Activated T-cell treated with anti-CD3 and anti-CD28 coated beads, Interleukin-2, amount 50 U/mL, for 1 hour (primary cell): ENCODE data around the gene ATG2A.

Experiments
- DNase-seq: peaks from one replicate; pipeline ENCODE4 v3.0.0-alpha.2; 2020

Gene ATG2A

DNA sequence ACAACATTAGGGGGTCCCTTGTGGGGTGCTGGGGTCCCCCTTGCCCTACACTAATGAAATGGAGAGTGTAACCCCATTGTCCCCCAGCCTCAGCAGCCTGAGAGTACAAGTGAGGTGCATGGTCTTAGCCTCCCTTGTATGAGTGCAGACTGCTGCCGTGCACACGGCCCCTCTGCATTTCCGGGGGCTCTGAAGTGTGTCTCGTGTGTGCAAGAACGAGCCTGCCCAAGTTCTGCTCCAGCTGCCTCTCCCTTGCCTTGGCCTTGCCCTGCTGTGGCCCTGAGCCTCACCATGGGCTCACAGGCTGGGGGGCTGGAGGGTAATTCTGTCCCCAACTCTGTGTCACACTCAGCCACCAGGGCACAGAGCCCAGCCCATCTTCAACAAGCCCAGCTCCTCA lies 33.4 kb downstream of the ATG2A start:
- DNase-seq: no peak

DNA sequence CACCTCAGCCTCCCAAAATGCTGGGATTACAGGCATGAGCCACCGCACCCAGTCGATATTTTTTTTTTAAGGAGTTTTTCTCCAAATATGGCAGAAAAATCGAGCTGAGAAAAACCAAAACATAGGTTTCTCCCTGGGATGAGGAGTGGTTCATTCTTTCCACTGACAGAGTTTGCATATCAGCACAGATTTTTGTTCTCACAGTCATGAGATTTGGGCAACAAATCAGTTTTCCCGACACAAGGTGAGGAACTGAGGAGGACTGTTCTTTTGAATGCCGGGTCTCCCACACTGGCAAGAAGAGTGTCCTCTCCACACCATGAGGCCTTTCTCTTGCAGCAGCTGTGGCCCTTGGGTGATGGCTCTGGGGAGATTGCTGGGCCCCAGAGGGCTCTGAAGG lies 34.8 kb downstream of the ATG2A start:
- no peak for DNase-seq

DNA sequence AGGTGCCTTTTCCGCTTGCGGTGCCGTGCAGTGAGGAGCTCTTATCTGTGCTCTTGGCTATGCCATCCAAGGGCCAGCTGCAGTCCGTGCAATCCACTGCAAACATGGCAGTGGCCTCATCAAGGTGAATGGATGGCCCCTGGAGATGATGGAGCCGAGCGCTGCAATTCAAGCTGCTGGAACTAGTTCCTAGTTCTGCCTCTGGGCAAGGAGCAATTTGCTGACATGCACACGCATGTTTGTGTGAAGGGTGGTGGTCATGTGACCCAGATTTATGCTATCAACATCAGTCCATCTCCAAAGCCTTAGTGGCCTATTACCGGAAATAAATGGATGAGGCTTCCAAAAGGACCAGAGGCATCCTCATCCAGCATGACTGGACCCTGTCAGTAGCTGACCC lies 35.5 kb downstream of the ATG2A start:
- no peak for DNase-seq

DNA sequence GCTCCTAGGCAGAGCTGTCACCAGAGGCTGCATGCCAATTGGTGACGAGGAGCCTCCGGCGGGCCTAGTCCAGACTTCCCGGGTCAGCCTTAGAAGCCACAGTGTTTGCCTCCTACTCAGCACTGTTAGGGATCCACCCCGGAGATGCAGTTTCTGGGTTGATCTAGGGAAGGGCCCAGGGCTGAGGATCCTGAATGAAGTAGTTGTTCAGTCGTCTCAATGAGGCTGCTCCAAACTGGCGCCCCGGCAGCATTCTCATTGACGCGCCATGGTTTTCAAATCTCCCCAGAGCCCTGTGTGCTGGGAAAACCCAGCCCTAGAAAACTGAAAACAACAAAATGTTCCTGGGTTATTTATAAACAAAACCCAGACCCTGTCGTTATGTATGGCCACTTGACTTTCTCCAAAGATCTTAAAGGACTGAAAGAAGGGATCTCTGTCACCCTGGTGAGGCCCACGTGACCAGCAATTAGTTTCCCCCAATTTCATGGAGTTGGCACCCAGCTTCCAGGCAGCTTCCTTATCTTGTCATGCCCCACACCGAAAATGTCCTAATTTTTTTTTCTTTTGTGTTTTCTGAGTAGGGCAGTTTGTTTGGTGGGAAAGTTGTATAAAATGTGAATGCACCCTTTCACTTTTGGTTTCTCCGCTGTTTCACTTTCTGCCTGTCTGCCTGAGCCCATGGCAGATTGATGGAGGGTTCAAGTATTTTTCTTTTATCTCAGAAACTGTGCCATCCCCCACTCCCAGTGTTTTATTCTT lies 36.6 kb downstream of the ATG2A start:
- no peak for DNase-seq

DNA sequence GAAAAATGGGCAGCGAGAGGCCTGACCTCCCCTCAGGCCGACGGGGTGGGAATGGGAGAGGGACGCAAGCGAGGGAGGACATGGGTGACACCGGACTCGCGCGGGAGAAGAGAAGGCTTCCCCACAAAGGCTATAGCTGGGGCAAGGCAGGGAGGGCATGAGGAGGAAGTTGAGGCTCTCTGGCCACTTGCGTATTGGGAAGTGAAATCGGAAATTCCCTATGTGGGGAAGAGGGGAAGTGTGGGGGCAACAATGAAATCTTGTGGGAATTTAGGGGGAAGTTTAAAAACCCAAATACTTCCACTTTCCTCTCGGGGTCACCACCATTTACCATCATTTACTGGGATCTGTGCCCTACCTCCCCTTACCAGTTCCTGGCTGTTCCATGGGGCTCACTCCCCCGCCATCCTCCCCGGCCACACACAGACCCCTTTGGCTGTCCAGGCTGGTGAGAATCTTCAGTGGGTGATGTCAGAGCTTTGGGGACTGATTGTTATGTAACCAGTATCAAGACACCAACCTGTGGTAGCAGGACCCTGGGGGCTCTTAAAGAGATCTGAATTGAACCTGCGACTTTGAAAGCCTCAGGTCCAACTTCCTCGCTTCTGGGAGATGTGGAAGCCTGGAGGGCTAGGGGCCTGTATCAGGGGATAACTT lies 37.6 kb downstream of the ATG2A start:
- DNase-seq: no peak

DNA sequence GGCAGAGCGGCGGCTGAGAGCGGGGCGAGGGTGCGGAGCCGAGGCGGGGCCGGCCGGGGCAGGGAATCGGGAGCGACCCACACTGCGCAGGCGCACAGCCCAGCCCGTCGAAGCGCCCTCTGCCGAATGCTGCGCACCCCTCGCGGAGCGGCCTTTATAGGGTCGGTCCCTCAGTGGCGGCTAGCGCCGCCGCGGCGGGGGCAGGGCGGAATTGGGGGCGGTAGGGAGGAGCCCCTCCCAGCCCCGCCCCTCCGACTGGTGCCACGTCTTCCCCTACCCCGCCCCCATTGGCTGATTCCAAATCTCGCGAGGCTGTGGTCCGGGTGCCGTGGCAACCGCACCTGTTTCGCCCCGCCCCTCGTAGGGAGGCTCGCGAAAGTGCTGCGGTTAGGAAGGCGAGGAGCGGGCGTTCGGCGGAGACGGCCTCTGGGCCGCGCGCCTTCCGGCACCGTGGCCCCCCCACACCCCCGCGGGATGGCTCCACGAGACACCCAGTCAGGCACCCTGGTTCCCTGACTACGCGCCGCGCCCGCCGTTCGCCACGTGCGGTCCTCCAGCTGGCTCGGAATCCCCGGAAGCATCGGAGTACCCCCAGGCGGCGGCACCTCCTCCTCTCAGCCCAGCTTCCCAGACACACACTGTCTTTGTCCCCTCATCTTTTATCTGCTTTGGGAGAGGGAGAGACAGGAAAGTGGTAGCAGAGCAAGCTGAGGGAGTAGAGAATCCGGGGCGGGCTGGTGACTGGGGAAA lies 38.3 kb downstream of the ATG2A start, which contains the start of gene EHD1:
TSS of gene EHD1 (minus strand) at position 128 of the 750 bp plus-strand sequence. CDS start 157 bp downstream, outside the sequence.
- peak; percentile 99 for DNase-seq

DNA sequence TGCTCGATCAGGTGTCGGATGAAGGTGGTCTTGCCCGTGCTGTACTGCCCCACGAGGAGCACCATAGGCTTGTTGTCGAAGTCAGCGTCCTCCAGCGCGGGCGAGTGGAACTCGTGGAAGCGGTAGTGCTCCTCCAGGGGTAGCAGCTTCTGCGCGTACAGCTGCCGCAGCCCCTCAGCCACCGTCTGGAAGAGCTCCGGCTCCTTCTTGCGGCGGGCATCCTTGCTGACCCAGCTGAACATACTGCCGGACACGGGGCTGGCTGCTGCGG lies 38.9 kb downstream of the ATG2A start:
- DNase-seq: no peak

DNA sequence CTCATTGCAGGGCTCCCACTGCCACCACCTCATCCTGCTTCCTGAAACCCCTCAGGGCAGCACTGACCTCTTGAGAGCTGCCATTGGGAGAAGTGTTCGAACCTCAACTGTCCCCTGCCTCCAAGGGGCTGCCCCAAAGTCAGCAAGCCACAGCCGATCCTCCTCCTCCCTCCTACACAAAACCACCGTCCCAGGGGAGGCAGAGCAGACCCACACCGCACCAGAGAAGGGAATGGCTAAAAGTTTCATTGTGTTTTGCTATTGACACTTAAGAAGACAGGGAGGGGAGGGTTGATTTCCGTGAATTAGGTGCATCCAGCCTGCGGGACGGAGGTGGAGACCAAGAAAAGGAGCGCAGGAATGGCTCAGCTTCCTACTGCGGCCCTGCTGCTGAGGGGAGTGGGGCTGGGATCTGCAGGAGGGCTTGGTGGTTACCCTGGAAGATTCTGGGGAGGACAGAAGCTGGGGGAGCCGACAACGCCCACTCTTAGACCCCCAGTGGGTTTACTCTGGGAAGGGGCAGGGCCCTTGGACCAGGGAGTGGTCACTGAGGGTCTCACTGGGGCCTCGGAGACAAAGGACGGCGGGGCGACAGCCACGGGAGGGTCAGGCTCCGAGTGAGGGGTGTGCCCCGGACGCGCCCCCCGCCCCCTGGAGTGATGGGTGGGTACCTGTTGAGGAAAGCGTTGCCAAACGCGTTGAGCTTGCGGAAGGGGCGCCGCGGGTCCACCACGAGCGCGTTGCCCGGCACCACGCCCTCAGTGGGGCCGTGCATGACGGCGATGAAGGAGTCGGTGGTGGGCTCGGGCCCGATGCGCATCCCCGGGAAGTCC lies 39.4 kb downstream of the ATG2A start:
- no peak for DNase-seq

DNA sequence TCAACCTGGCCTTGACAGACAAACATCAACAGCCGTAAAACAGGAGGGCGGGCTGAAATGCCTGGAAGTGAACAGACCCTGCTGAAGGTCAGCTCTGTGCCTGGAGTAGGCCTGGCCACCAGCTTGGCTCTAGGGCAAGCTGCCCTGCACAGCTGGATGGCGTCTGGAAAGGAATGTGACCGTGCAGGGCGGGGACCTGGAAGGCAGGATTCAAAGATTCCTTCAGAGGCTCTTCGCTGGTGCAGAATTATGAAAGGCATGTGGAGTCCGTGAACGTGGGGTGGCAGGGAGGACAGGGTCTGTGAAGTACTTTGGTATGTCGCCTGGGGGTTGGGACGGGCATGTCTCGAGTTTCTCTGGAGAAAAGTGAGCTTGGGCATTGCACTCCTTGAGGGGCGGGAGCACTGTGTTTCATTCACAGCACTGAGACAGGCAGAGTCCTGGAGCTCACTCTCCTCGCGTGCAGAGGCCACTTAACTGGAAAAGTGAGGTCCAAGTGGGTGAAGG lies 40.1 kb downstream of the ATG2A start:
- DNase-seq: no peak

DNA sequence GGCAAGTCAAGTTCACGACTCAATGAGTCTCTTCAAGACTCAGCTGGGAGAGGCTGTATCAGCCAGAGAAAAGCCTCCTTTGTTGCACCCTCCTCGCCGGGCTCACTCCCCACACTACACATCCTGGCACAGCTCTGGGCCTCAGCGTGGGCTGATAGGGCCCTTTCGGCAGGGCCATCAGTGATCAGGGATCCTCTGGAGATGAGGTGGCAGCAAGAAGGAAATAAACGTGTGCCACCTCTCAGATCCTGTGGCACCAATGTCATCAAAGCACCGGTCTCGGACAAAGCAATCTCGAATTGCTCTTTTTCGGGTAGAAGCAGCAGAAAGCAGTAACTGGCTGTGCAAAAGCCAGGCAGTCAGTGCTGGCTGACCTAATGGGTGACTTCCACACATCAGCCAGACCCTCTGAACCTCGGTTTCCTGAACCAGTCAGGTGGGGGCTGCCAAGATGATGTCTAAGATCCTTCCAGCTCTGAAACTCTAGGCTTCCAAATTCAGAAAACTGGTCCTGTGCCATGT lies 40.7 kb downstream of the ATG2A start:
- no peak for DNase-seq

DNA sequence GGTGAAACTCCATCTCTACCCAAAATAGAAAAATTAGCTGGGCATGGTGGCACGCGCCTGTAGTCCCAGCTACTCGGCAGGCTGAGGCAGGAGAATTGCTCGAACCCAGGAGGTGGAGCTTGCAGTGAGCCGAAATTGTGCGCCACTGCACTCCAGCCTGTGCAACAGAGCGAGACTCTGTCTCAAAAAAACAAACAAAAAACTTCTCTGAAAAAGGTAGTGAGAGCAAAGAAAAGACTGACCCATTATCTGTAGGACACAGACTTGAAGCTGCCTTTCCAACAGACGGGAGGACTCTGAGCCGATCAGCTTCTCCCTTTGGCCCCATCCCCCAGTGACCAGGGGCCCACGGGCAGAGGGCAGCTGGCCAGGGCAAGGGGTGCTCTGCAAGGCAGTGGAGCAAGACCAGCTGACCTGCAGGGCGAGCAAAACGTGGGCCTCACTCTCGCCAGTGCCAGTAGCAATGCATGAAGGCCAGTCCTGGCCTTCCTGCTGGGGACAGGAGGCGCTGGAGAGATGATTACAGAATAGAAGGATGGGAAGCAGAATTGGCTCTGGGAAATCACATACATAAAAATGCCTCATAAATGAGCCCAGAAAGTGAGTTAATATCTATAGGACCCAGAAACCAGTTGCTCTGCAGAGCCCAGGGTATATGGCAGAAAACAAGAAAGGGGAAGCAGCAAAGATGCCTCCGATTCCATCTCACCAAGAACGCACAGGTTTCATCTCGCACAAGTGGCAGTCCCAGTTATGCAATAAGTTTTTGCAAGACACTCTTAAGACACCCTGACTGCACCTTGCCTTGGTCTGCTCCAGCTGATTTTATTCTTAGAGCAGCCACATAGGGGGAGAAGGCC lies 41.4 kb downstream of the ATG2A start:
- DNase-seq: no peak

DNA sequence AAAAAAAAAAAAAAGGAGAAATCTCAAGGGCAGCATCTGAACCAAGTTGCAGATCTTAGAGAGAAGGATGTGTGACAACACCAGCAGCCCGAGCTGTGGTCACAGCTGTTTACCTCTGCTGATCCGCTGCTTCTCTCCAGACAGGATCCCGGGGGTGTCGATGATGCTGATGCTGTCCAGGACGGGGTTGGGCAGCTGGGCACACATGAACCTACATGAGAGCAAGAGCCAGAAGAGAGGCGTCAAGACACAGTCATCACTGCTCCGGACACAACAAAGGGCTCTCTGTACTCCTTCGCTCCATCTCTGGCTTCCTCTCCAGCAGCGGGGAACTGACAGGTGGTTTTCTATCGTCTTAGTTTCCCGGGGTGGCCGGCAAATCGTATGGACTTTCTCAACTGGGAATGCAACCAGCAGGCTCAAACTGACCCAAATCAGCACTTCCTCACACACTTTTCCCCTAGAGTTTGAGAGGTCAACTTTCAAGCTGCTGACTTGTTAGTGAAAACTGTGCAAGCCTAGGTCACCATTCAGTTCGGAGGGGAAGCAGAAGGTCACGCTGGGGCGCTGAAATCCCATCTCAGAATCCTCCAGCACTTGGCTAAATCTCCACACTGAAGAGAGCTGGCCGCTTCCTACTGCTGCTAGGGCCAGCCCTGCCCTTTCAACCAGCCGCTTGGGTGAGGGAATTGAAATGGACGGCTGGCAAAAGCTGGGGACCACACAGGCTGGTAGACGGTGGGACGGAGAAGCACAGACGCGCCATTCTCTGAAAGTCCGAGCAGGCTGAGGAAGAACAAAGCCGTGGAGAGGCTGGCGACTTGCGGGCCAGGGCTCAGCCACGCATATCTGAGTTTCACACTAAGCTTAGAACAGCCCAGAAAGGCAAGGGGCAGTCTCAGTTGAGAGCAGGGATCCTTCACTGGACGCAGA lies 42.4 kb downstream of the ATG2A start:
- no peak for DNase-seq

DNA sequence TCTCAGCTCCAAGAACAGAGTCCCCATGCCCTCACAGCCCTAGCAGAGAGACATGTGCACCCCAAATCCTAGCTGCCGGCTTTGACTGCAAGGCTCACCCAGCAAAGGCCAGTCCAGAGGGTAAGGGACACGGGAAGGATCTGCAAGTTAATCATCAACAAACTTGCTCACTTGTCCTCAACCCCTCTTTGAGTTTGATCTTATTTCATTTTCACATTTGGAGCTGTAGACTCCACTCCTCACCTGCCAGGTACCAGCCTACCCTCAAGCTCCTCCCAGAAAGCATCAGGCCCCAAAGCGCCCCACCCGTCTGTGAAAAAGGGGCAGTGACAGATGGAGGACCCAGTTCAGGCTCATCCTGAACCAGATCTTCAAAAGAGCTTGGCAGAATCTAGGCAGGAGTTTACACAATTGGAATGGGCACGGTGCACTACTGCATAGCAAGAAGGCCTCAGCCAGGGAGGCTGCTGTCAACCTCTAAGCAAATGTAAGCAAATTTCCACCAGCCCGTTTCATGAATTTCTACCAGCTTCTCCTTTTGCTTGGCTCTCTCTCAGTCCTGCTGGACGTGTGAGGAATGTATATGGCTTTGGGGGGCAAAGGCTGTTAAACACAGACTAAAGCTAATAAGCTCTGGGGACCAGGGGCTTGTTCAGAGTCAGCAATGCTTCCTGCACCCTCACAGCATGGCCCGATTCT lies 44.1 kb downstream of the ATG2A start:
- no peak for DNase-seq

DNA sequence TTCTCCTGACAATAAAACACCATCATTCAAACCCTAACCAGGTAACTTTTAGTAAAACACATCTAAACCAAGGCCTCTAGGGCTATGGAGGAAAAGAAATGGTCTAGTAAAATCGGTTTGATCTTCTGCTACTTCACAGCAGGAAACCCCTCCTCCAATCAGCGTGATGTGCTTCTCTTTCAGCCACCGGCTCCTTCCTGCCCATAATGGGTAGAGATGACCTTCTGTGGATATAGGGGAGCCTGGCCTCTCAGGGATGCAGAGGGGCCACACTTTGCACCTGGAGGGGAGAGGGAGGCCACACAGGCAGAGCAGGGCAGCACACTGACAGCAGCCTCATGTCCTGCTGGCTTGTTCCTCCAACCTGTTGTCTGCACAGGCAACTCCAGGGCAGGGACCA lies 45.5 kb downstream of the ATG2A start:
- no peak for DNase-seq

DNA sequence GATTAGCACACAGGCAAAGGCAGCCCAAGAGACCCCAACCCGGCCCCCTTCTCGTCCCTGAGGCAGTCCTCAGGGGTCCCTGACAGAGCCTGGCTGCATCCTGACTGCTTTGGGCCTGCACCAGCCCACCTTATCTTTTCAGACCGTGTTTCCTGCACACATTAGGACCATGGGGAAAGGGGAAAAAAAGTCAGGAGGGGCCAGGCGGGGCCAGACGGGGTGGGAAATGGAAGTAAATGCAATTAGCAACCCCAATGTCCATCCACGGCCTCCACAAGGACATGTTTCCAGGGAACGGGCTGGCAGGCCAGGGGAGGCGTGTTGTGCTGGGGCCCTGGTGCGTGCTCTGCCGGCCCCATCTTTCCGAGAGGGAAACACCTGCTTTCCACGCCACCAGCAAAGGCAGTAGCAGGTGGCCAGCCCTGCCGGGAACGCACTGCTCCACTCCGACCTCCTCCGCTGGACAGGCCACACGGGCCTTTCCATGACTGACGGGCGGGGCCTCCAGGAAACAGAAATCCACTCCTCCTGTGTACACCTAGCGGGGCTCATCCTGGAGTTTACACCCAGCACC lies 46.0 kb downstream of the ATG2A start:
- no peak for DNase-seq

DNA sequence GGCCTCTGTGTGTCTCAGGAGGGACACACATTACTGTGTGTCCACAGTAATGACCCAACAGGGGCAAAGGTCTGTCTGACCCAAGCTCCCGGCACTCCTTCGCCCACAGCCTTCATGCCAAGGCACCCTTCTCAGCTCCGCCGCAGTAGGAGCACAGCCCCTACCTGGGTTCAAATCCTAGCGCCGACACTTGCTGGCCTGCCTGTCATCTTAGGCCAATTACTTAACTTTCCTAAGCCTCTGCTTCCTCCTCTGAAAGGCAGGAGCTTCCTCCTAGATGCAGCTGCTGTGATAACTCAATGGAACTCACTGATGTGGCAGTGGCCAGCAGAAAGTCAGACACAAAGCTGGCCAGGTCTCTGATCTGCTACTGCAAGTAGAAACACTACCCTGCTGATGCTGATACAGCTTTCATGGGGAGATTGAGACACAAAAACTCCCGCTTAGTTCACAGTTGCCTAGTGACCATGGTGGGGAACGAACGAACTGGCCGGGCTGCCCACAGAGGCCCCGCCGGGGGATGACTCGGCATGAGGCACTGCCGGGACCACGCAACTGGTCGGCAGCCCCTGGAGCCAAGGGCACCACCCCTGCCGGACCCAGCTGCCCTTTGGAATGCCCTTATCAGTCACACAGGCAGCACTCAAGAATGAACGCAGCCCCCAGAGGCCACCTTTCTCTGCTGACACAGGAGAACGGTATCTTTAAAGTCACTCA lies 46.7 kb downstream of the ATG2A start:
- DNase-seq: no peak

DNA sequence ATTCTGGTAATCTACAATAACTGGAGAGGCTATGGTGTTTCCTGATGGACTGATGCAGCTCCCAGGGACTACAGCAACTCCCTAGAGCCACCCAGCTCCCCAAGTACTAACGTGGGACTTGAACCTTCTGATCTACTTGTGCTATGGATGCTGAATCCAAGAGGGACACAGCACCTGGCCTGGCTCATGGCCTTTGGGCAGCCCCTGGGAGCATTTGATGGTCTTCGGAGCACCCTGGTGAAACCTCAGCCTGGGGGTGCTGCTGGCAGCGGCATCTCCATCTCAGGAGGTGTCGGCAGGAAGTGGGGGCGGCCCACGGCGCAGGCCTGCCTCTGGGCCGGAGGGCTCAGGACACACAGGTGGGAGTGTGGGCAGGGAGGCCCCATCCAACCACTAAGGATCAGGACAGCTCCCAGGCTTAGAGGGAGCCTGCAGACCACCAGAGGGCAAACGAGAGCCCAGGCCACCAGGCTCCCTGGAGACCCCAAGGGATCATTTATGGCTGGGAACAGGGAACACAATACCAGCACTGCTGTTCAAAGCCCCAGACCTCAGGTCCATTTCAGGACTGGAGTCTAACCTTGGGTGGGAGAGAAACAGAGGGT lies 47.3 kb downstream of the ATG2A start:
- DNase-seq: no peak

DNA sequence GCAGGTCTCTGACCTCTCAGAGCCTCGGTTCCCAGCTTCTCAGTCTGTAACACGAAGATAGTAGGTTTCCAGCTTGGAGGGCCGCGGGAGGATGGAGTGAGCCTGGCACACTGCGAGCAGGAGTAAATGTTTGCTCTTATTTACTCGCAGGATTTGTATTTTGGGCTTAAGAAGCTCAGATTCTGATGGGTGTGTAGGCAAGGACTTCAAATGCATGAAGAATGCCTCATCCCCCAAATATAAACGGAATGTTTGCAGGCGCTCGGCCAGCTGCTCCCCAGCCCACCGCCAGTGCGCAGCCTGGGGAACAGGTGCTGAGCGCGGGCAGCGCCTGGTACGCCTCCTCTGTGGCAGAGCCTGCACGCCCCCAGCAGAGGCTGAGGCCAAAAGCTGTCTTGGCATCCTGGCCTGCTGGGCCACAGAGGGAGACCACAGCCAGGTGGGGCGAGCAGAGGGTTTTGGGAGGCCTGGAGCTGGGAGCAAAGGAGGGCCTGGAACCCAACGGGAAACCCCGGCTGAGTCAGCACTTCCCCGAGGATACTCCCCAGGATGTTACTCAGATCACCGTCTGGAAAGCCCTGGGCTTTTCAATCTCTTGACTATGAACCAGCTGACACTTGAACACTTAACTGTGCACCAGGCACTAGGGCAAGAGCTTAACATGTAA lies 48.0 kb downstream of the ATG2A start:
- peak; percentile 60 for DNase-seq
